KOPT-K1 (cell line): ENCODE results near the gene FAM156B.
"Not testable (repeated sequence)": the region's sequence is repeated elsewhere in the genome, so short reads cannot be mapped to it uniquely, and the experiment has no call there.

Experiments
- H3K27ac ChIP-seq: fragments of 200-600 bp; sonication (generic); 2 replicates; pipeline ENCODE4 v1.5.1; 2016; ENCODE audit warnings: antibody characterized with exemption, mild to moderate bottlenecking, low read depth, low read length; ENCODE audit not compliant: poor library complexity, severe bottlenecking
- H3K36me3 ChIP-seq: fragments of 200-600 bp; sonication (generic); 2 replicates; pipeline ENCODE4 v1.5.1; 2017; ENCODE audit warnings: antibody characterized with exemption, mild to moderate bottlenecking, low read length, moderate library complexity; ENCODE audit not compliant: insufficient read depth
- H3K9me3 ChIP-seq: fragments of 200-600 bp; sonication (generic); 2 replicates; pipeline ENCODE4 v1.5.1; 2017; ENCODE audit warnings: antibody characterized with exemption, low read length, mild to moderate bottlenecking; ENCODE audit not compliant: insufficient read depth, poor library complexity, severe bottlenecking

The FAM156B gene

DNA sequence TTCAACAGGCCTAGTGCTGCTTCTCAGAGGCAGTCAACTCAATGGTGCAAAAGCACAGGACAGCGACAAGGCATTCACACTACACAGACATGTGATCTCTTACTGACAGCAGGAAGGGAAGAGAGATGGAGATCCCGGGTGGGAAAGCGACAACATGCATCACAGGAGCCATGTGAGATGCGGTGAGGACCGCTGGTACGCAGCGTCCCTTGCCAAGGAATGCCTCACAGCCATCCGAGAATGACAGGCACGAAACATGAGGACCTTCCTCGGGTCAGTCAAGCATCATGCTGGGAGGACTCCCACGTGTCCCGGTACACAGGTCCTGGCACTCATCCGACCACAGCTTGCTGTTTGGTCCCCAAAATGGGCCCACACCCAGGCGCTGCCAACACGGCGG lies 50.4 kb downstream of the FAM156B start:
- not testable (repeated sequence) for H3K36me3 ChIP-seq, H3K9me3 ChIP-seq, H3K27ac ChIP-seq

GRCh38 chrX:52948265-52948664 lies 51.1 kb downstream of the FAM156B start:
- not testable (repeated sequence) for H3K9me3 ChIP-seq, H3K36me3 ChIP-seq

DNA sequence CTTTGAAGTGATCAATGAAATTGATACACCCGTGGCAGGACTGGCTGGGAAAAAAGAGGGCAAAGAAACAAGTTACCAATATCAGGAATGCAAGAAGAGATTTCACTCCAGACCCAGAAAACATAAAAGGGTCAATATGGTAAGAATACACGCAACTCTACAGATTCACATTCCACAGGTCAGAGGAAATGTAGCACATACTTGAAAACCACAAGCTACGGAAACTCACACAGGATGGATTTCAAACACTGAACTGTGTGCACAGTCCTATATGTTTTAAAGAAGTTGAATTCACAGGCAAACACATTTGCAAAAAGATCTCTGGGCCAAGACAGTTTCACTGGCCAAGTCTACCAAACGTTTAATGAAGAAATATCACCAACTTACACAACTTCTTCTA lies 52.2 kb downstream of the FAM156B start:
- not testable (repeated sequence) for H3K9me3 ChIP-seq, H3K27ac ChIP-seq, H3K36me3 ChIP-seq

More at GRCh38 chrX:52948265-52948664, 51.1 kb downstream of the FAM156B start:
- not testable (repeated sequence) for H3K27ac ChIP-seq

DNA sequence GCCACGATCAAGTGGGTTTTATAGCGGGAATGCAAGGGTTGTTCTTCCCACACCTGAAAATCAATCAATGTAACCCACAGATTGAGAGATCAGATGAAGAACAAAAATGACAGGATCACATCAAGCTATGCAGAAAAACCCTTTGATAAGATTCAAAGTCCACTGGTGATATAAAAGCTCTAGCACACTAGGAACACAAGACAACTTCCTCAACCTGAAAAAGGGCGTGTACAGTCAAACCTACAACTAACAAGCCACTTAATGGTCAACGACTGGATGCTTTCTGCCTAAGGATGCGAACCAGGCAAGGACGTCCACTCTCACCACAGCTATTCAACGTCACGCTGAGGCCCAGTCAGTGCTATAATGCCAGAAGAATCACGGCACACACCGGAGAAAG lies 52.8 kb downstream of the FAM156B start:
- not testable (repeated sequence) for H3K27ac ChIP-seq, H3K9me3 ChIP-seq

More for the DNA sequence above, 52.8 kb downstream of the FAM156B start:
- H3K36me3 ChIP-seq: not testable (repeated sequence)
